ENCODE data around the gene DLG5. TPM values are rescaled to one million over a fixed set of nuclear protein-coding genes. Genes with fewer than 3 reads are reported as not detected.

DLG5 gene
- total and polyA plus RNA-seq, 4 donors: 6.6 to 33.2 (median 15.8) TPM

GRCh38 chr10:77799352-77799751 is 127.2 kb downstream of the DLG5 start:
- H3K4me1 ChIP-seq (ENCODE audit: control insufficient read depth in 5 of 5, insufficient read depth in 5 of 5, low read length in 5 of 5): no peaks in the 10 kb centered on the region
- 94% methylated on average over 5 of the region's 5 CpGs for WGBS, 2 donors
- ATAC-seq (ENCODE audit: insufficient read depth, low FRiP score): no peak
- H3K9me3 ChIP-seq (ENCODE audit: control insufficient read depth in 4 of 4, insufficient read depth in 3 of 4, low read length in 3 of 4): no peaks in the 10 kb centered on the region
- H3K4me3 ChIP-seq: no peak overlapping the region
- H3K9ac ChIP-seq (ENCODE audit: insufficient read depth in 1 of 2, low read length in 2 of 2): no peak overlapping the region
- TF ChIP-seq CTCF (IDR thresholded peaks at IDR 0.05; ENCODE audit: control extremely low read depth, extremely low read depth): no peak
- peaks cover 4 to 40% (median 37%) of the 10 kb centered on the region in 4 donors for H3K36me3 ChIP-seq (ENCODE audit: control insufficient read depth in 4 of 4, insufficient read depth in 4 of 4, low read length in 4 of 4)
- no peaks in the 10 kb centered on the region for H3K27me3 ChIP-seq (ENCODE audit: control insufficient read depth in 3 of 3, insufficient read depth in 3 of 3, low read length in 2 of 3)
- H3K27ac ChIP-seq (ENCODE audit: low read depth in 1 of 2, low read length in 1 of 2): no peak overlapping the region
- DNase-seq: no peak

GRCh38 chr10:77798940-77799339 is 127.6 kb downstream of the DLG5 start:
- no peak for TF ChIP-seq CTCF (IDR thresholded peaks at IDR 0.05; ENCODE audit: control extremely low read depth, extremely low read depth)
- no peak for ATAC-seq (ENCODE audit: insufficient read depth, low FRiP score)
- H3K9ac ChIP-seq (ENCODE audit: insufficient read depth in 1 of 2, low read length in 2 of 2): no peak overlapping the region
- H3K36me3 ChIP-seq (ENCODE audit: control insufficient read depth in 4 of 4, insufficient read depth in 4 of 4, low read length in 4 of 4): peaks cover 4 to 41% (median 37%) of the 10 kb centered on the region in 4 donors
- H3K27me3 ChIP-seq (ENCODE audit: control insufficient read depth in 3 of 3, insufficient read depth in 3 of 3, low read length in 2 of 3): no peaks in the 10 kb centered on the region
- DNase-seq: no peak
- no peak overlapping the region for H3K27ac ChIP-seq (ENCODE audit: low read depth in 1 of 2, low read length in 1 of 2)
- 91 to 92% methylated on average over 2 of the region's 2 CpGs for WGBS, 2 donors
- no peaks in the 10 kb centered on the region for H3K4me1 ChIP-seq (ENCODE audit: control insufficient read depth in 5 of 5, insufficient read depth in 5 of 5, low read length in 5 of 5)
- H3K9me3 ChIP-seq (ENCODE audit: control insufficient read depth in 4 of 4, insufficient read depth in 3 of 4, low read length in 3 of 4): no peaks in the 10 kb centered on the region
- no peak overlapping the region for H3K4me3 ChIP-seq

- Histone ChIP-seq H3K36me3 (ENCODE audit: control insufficient read depth in 4 of 4, insufficient read depth in 4 of 4, low read length in 4 of 4) (peaks cover 8 to 57% (median 41%) of the 10 kb centered on the region in 4 donors), H3K4me1 (ENCODE audit: control insufficient read depth in 5 of 5, insufficient read depth in 5 of 5, low read length in 5 of 5) (no peaks in the 10 kb centered on the region), H3K27ac (ENCODE audit: low read depth in 1 of 2, low read length in 1 of 2) (no peak overlapping the region), H3K9me3 (ENCODE audit: control insufficient read depth in 4 of 4, insufficient read depth in 3 of 4, low read length in 3 of 4) (no peaks in the 10 kb centered on the region), H3K9ac (ENCODE audit: insufficient read depth in 1 of 2, low read length in 2 of 2) (no peak overlapping the region), H3K4me3 (no peak overlapping the region), H3K27me3 (ENCODE audit: control insufficient read depth in 3 of 3, insufficient read depth in 3 of 3, low read length in 2 of 3) (no peaks in the 10 kb centered on the region)
- ATAC-seq (ENCODE audit: insufficient read depth, low FRiP score) (no peak), DNase-seq (no peak)
- 94 to 95% methylated on average over 16 of the region's 16 CpGs for WGBS, 2 donors
- TF ChIP-seq CTCF (IDR thresholded peaks at IDR 0.05; ENCODE audit: control extremely low read depth, extremely low read depth): no peak
Measured at GRCh38 chr10:77796311-77796915, 130.1 kb downstream of the DLG5 start.
